GM12874 (cell line): Measurements from ENCODE around the gene MAPK13.

ENCODE experiments used
- CTCF ChIP-seq: IDR thresholded peaks from 2 replicates; pipeline ENCODE4 v1.5.1; 2011; ENCODE audit warnings: low read depth, mild to moderate bottlenecking, control low read depth, low read length, moderate library complexity; ENCODE audit not compliant: insufficient read depth

MAPK13 gene

GRCh38 chr6:36110050-36110449 lies 20.3 kb upstream of the MAPK13 start:
- TF ChIP-seq CTCF: no peak

- no peak for TF ChIP-seq CTCF
Observed at GRCh38 chr6:36110863-36111262, 19.4 kb upstream of the MAPK13 start.

GRCh38 chr6:36111526-36111925 lies 18.8 kb upstream of the MAPK13 start:
- TF ChIP-seq CTCF: no peak

GRCh38 chr6:36113049-36113448 lies 17.3 kb upstream of the MAPK13 start:
- no peak for TF ChIP-seq CTCF

GRCh38 chr6:36113703-36114102 lies 16.6 kb upstream of the MAPK13 start:
- TF ChIP-seq CTCF: no peak

GRCh38 chr6:36114798-36115408 lies 15.4 kb upstream of the MAPK13 start:
- no peak for TF ChIP-seq CTCF

GRCh38 chr6:36115412-36115811 lies 14.9 kb upstream of the MAPK13 start:
- no peak for TF ChIP-seq CTCF
